NCI-H146 treated with DMSO at 0.1 percent for 48 hours (cell line): ENCODE measurements around the gene AP1M2.

Experiments
- DNase-seq: peaks from one replicate; lab custom pipeline; 2025; ENCODE audit not compliant: unreplicated experiment; lab: John Stamatoyannopoulos, UW

AP1M2 gene

GRCh38 chr19:10587022-10587838, at the start of gene AP1M2:
TSS of gene AP1M2 (minus strand) at chr19:10587312. CDS start at chr19:10587231, 81 bp downstream.
- peak; percentile 72 for DNase-seq

- DNase-seq: no peak
These were observed 49.3 kb upstream of the AP1M2 start for GRCh38 chr19:10636304-10636972.

GRCh38 chr19:10634963-10635362, 47.9 kb upstream of the AP1M2 start:
- no peak for DNase-seq

GRCh38 chr19:10634430-10634829, 47.3 kb upstream of the AP1M2 start:
- DNase-seq: no peak

GRCh38 chr19:10631874-10632273, 44.8 kb upstream of the AP1M2 start:
- DNase-seq: no peak

- DNase-seq: no peak
These were observed 38.6 kb upstream of the AP1M2 start for GRCh38 chr19:10625762-10626138.

- peak; percentile 40 for DNase-seq
These were observed 38.1 kb upstream of the AP1M2 start, which contains the start of gene SLC44A2 for GRCh38 chr19:10625003-10625761. TSS of gene SLC44A2 (plus strand) at chr19:10625553. CDS start at chr19:10625634, 81 bp downstream.

GRCh38 chr19:10624585-10624984, 37.5 kb upstream of the AP1M2 start:
- no peak for DNase-seq

GRCh38 chr19:10621966-10622365, 34.9 kb upstream of the AP1M2 start:
- DNase-seq: no peak

- DNase-seq: no peak
These were observed 33.7 kb upstream of the AP1M2 start for GRCh38 chr19:10620786-10621185.

GRCh38 chr19:10618846-10619245, 31.7 kb upstream of the AP1M2 start:
- DNase-seq: no peak

- no peak for DNase-seq
These were observed 30.5 kb upstream of the AP1M2 start for GRCh38 chr19:10617409-10618121.

- DNase-seq: no peak
These were observed 28.4 kb upstream of the AP1M2 start for GRCh38 chr19:10615429-10616023.

- no peak for DNase-seq
These were observed 25.5 kb upstream of the AP1M2 start for GRCh38 chr19:10612499-10613119.

GRCh38 chr19:10611907-10612306, 24.8 kb upstream of the AP1M2 start:
- no peak for DNase-seq

- no peak for DNase-seq
These were observed 17.4 kb upstream of the AP1M2 start for GRCh38 chr19:10604460-10604980.

- DNase-seq: no peak
These were observed 16.9 kb upstream of the AP1M2 start for GRCh38 chr19:10603873-10604459.

GRCh38 chr19:10603084-10603872, 16.2 kb upstream of the AP1M2 start:
- DNase-seq: no peak
